Measurements from ENCODE around the gene CNOT2.

The CNOT2 gene

GRCh38 chr12:70306676-70307075 is 63.4 kb downstream of the CNOT2 start:
- no peak for DNase-seq

GRCh38 chr12:70307868-70308267 is 64.6 kb downstream of the CNOT2 start:
- DNase-seq, result no peak

GRCh38 chr12:70309348-70309747 is 66.1 kb downstream of the CNOT2 start:
- no peak for DNase-seq

- DNase-seq, result no peak
These were observed 70.9 kb downstream of the CNOT2 start for GRCh38 chr12:70314145-70314544.

- DNase-seq, result peak; percentile 59
These were observed 74.5 kb downstream of the CNOT2 start for GRCh38 chr12:70317781-70318180.

- no peak for DNase-seq
These were observed 76.4 kb downstream of the CNOT2 start for GRCh38 chr12:70319605-70320004.

GRCh38 chr12:70321191-70321590 is 78.0 kb downstream of the CNOT2 start:
- DNase-seq, result no peak

GRCh38 chr12:70327541-70327940 is 84.3 kb downstream of the CNOT2 start:
- DNase-seq, result no peak

- DNase-seq, result no peak
These were observed 86.5 kb downstream of the CNOT2 start for GRCh38 chr12:70329728-70330127.

GRCh38 chr12:70330158-70330557 is 86.9 kb downstream of the CNOT2 start:
- no peak for DNase-seq

- DNase-seq, result no peak
These were observed 89.0 kb downstream of the CNOT2 start for GRCh38 chr12:70332236-70332635.

GRCh38 chr12:70334742-70335141 is 91.5 kb downstream of the CNOT2 start:
- no peak for DNase-seq

- no peak for DNase-seq
These were observed 95.3 kb downstream of the CNOT2 start for GRCh38 chr12:70338531-70338930.

GRCh38 chr12:70351076-70351475 is 107.8 kb downstream of the CNOT2 start:
- no peak for DNase-seq

- peak; percentile 18 for DNase-seq
These were observed 110.8 kb downstream of the CNOT2 start for GRCh38 chr12:70353780-70354660.

GRCh38 chr12:70354787-70355186 is 111.6 kb downstream of the CNOT2 start:
- no peak for DNase-seq

- DNase-seq, result no peak
These were observed 112.7 kb downstream of the CNOT2 start for GRCh38 chr12:70355972-70356371.

- DNase-seq, result no peak
These were observed 116.4 kb downstream of the CNOT2 start for GRCh38 chr12:70359458-70360197.

- no peak for DNase-seq
These were observed 117.0 kb downstream of the CNOT2 start for GRCh38 chr12:70360218-70360617.

GRCh38 chr12:70364695-70365397 is 121.6 kb downstream of the CNOT2 start:
- no peak for DNase-seq

- DNase-seq, result no peak
These were observed 122.1 kb downstream of the CNOT2 start for GRCh38 chr12:70365398-70365647.

- DNase-seq, result no peak
These were observed 122.7 kb downstream of the CNOT2 start, which contains the start of gene KCNMB4 for GRCh38 chr12:70365648-70366518. Gene KCNMB4, plus strand, starts transcription at chr12:70366290. Its CDS starts 445 bp downstream, at chr12:70366735.
